ENCODE measurements around the gene DTNB. TPM values are rescaled to one million over a fixed set of nuclear protein-coding genes. Genes with fewer than 3 reads are reported as not detected.

The DTNB gene
- total RNA-seq, 4 donors from 2014 or later = 3.0 to 7.5 (median 4.3) TPM

DNA sequence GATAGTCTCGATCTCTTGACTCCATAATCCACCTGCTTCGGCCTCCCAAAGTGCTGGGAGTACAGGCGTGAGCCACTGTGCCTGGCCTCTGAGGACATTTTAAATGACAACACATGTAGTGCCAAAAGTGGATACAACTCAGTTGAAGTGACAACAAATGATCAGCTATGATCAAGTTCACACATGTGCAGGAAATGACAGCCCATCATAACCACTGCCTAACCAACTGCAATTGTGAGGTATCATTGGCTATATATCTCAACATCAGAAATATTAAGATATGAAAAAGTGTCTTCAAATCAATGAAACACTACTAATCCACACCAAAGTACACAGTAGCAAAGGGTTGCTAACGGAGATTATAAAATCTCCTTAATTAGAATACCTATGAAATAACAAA is 84.8 kb downstream of the DTNB start:
- H3K4me3 ChIP-seq = no peak overlapping the region
- no peaks in the 10 kb centered on the region for H3K9me3 ChIP-seq
- intact Hi-C loops (cut with DNase I) = no loop called here
- no peak for DNase-seq (ENCODE audit: extremely low spot score)
- no peaks in the 10 kb centered on the region for H3K36me3 ChIP-seq
- no peak overlapping the region for H3K27ac ChIP-seq (replicated peaks in 1 of 4)
- WGBS = 98% methylated on average over 4 of the region's 4 CpGs
- no peaks in the 10 kb centered on the region for H3K27me3 ChIP-seq
- no peaks in the 10 kb centered on the region for H3K4me1 ChIP-seq
- TF ChIP-seq, protein P1, sequence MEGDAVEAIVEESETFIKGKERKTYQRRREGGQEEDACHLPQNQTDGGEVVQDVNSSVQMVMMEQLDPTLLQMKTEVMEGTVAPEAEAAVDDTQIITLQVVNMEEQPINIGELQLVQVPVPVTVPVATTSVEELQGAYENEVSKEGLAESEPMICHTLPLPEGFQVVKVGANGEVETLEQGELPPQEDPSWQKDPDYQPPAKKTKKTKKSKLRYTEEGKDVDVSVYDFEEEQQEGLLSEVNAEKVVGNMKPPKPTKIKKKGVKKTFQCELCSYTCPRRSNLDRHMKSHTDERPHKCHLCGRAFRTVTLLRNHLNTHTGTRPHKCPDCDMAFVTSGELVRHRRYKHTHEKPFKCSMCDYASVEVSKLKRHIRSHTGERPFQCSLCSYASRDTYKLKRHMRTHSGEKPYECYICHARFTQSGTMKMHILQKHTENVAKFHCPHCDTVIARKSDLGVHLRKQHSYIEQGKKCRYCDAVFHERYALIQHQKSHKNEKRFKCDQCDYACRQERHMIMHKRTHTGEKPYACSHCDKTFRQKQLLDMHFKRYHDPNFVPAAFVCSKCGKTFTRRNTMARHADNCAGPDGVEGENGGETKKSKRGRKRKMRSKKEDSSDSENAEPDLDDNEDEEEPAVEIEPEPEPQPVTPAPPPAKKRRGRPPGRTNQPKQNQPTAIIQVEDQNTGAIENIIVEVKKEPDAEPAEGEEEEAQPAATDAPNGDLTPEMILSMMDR (IDR thresholded peaks at IDR 0.05) = no peak
- no peak for TF ChIP-seq EP300 (IDR thresholded peaks at IDR 0.05)
- no peak for TF ChIP-seq POLR2AphosphoS5 (IDR thresholded peaks at IDR 0.05)
- TF ChIP-seq POLR2A (IDR thresholded peaks at IDR 0.05; ENCODE audit: low read depth) = no peak

DNA sequence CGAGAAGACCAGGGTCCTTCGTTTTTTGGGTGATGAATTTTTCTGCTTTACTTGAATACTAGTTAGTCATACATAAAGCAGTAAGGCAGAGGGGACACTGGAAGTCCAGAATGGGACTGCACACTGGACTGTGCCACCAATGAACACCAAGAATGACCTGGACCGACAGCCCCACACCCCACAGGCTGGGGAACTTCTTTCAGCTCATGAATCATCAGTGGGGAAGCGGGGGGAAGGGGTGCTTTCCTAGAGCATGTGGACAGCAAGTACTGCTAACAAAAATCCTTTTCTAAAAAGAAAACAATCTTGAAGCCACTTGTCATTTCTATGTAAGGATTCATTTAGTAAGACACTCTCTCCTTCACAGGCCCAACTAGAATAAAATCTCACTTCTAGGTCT is 86.0 kb downstream of the DTNB start:
- TF ChIP-seq POLR2A (IDR thresholded peaks at IDR 0.05; ENCODE audit: low read depth) (no peak), EP300 (IDR thresholded peaks at IDR 0.05) (no peak), POLR2AphosphoS5 (IDR thresholded peaks at IDR 0.05) (no peak)
- TF ChIP-seq, protein P1 (IDR thresholded peaks at IDR 0.05) = no peak
- WGBS = 78% methylated on average over 4 of the region's 4 CpGs
- Histone ChIP-seq H3K27ac (replicated peaks in 1 of 4) (no peak overlapping the region), H3K9me3 (no peaks in the 10 kb centered on the region), H3K4me3 (no peak overlapping the region), H3K36me3 (no peaks in the 10 kb centered on the region), H3K4me1 (no peaks in the 10 kb centered on the region), H3K27me3 (no peaks in the 10 kb centered on the region)
- no peak for DNase-seq (ENCODE audit: extremely low spot score)
- intact Hi-C loops (cut with DNase I) = no loop called here

DNA sequence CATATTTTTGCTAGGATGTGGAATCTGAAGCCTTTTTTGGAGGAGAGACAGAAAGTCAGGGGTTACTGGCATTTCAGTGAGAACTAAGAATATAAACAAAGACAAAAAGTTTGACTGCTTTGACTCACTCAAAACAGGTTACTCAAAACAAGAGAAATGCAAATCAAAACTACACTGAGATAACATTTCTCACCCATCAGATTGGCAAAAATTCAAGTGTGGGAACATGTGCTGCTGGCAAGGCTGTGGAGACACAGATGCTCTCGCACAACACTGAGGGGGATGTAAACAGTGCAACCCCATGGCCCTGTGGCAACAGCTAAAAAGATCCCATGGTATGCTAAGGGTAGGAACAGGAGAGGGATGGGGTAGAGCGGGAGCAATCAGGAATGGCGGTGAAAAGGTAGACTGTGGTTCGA is 86.6 kb downstream of the DTNB start:
- H3K27me3 ChIP-seq = no peaks in the 10 kb centered on the region
- intact Hi-C loops (cut with DNase I) = no loop called here
- no peak for DNase-seq (ENCODE audit: extremely low spot score)
- TF ChIP-seq POLR2AphosphoS5 (IDR thresholded peaks at IDR 0.05) (no peak), EP300 (IDR thresholded peaks at IDR 0.05) (no peak), POLR2A (IDR thresholded peaks at IDR 0.05; ENCODE audit: low read depth) (no peak)
- TF ChIP-seq, protein P1 (IDR thresholded peaks at IDR 0.05) = no peak
- no peak overlapping the region for H3K4me3 ChIP-seq
- no peaks in the 10 kb centered on the region for H3K9me3 ChIP-seq
- no peaks in the 10 kb centered on the region for H3K36me3 ChIP-seq
- 86% methylated on average over 4 of the region's 4 CpGs for WGBS
- no peak overlapping the region for H3K27ac ChIP-seq (replicated peaks in 1 of 4)
- H3K4me1 ChIP-seq = no peaks in the 10 kb centered on the region

DNA sequence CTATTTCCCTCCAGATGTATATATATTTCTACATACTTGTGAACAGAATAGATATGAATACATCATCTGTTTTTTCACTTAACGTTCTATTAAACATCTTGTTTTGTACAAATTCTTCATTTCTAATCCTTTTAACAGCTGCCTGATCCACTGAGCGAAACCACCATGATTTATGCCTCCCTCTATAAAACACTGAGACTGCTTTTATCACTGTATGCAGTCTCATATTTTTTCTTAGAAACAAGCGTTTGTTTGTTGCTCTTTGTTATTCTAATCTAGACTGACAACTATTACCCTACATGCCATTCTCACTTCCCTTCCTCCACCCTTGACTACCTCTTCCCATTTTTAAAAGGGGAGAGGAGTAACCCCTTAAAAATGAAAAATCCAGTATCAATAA is 88.2 kb downstream of the DTNB start:
- no peak overlapping the region for H3K27ac ChIP-seq (replicated peaks in 1 of 4)
- TF ChIP-seq EP300 (IDR thresholded peaks at IDR 0.05) = no peak
- no peak for TF ChIP-seq POLR2A (IDR thresholded peaks at IDR 0.05; ENCODE audit: low read depth)
- no peak for TF ChIP-seq POLR2AphosphoS5 (IDR thresholded peaks at IDR 0.05)
- intact Hi-C loops (cut with DNase I) = no loop called here
- no peaks in the 10 kb centered on the region for H3K9me3 ChIP-seq
- DNase-seq (ENCODE audit: extremely low spot score) = no peak
- no peaks in the 10 kb centered on the region for H3K27me3 ChIP-seq
- H3K4me3 ChIP-seq = no peak overlapping the region
- H3K36me3 ChIP-seq = no peaks in the 10 kb centered on the region
- no peaks in the 10 kb centered on the region for H3K4me1 ChIP-seq
- WGBS = 79% methylated on average over 3 of the region's 3 CpGs

DNA sequence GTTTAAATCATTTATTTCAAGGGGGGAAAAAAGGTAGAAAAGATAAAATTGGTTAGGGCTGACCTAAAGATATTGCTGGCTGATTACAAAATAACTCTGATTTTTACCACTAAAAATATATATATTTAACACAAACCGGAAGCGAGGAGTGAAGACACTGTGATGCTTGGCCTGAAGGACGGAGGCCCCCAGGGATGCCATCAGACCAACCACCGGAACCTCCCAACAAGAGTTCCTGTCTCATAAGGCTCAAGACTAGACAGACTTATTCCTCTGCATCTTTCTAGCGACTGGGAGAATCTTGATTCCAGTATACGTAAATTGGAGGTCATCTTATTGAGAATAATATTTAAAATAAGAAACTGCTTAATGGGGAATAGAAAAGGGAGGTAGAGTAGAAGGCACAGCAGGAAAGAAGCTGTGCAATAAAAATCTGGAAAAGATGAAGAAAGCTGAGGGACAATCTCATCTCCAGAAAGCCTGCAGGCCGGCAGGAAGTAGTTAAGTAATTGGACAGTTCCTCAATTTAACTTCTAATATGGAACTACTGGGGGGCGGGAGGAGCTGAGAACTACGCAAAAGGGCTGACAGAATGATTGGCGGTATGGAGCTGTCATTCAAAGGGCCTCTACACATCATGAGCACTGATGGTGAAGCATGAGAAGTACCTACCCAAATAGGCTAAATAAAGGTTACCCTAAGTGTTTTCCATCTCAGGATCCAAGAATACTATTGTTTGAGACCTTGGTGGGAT is 91.1 kb downstream of the DTNB start:
- Histone ChIP-seq H3K4me3 (no peak overlapping the region), H3K9me3 (no peaks in the 10 kb centered on the region), H3K27ac (replicated peaks in 1 of 4) (no peak overlapping the region), H3K27me3 (no peaks in the 10 kb centered on the region), H3K36me3 (no peaks in the 10 kb centered on the region), H3K4me1 (no peaks in the 10 kb centered on the region)
- 88% methylated on average over 10 of the region's 10 CpGs for WGBS
- DNase-seq (ENCODE audit: extremely low spot score) = no peak
- intact Hi-C loops (cut with DNase I) = no loop called here
- TF ChIP-seq POLR2AphosphoS5 (IDR thresholded peaks at IDR 0.05) (no peak), POLR2A (IDR thresholded peaks at IDR 0.05; ENCODE audit: low read depth) (no peak), EP300 (IDR thresholded peaks at IDR 0.05) (no peak)
- TF ChIP-seq, protein P1 (IDR thresholded peaks at IDR 0.05) = no peak

Measured in esophagus muscularis mucosa (tissue), 4 donors.